H1 (cell line): ENCODE measurements around the gene PCDH9. TPM values are rescaled to one million over a fixed set of nuclear protein-coding genes. Genes with fewer than 3 reads are reported as not detected.

Experiments used
- CTCF ChIA-PET: fragments of 300-600 bp; sonication (Branson Sonifier 250); formaldehyde crosslinking; loops from one replicate; lab custom pipeline; 2021; ENCODE audit not compliant: partially characterized antibody; lab: Charles Lee
- POLR2A ChIA-PET: fragments of 300-600 bp; sonication (Branson Sonifier 250); formaldehyde crosslinking; loops from one replicate; lab custom pipeline; 2021; ENCODE audit warnings: inconsistent platforms; ENCODE audit not compliant: partially characterized antibody; lab: Charles Lee
- DNase-seq, 2 experiments: peaks; one replicate each; pipeline versions ENCODE4 v3.0.0 to v3.0.0-alpha.2; 2010 to 2022; ENCODE audit warnings: low spot score in 2 of 2, low read depth in 1 of 2, mixed read lengths in 1 of 2
- FAIRE-seq: peaks from 2 replicates; lab custom pipeline; 2011; peaks lifted over from hg19 to GRCh38; lab: Jason Lieb, UNC
- H2AFZ ChIP-seq: 2 replicates; pipeline ENCODE4 v1.8.1; 2012; ENCODE audit warnings: low read length, inconsistent platforms
- H2AK5ac ChIP-seq: 2 replicates; pipeline ENCODE4 v1.6.1; 2013; ENCODE audit warnings: low read depth, low read length
- H2BK120ac ChIP-seq: replicated peaks from 2 replicates; pipeline ENCODE3; 2013; ENCODE audit warnings: low read depth, low read length, inconsistent platforms
- H2BK12ac ChIP-seq: 2 replicates; pipeline ENCODE4 v1.6.1; 2013; ENCODE audit warnings: low read depth, low read length
- H2BK15ac ChIP-seq: 2 replicates; pipeline ENCODE4 v1.6.1; 2013; ENCODE audit warnings: low read length
- H2BK20ac ChIP-seq: 2 replicates; pipeline ENCODE4 v1.6.1; 2013; ENCODE audit warnings: low read length
- H2BK5ac ChIP-seq: 2 replicates; pipeline ENCODE4 v1.6.1; 2013; ENCODE audit warnings: low read depth, low read length
- H3K14ac ChIP-seq: 2 replicates; pipeline ENCODE4 v1.6.1; 2013; ENCODE audit warnings: inconsistent platforms; ENCODE audit not compliant: insufficient read length
- H3K18ac ChIP-seq: 2 replicates; pipeline ENCODE4 v1.6.1; 2013; ENCODE audit warnings: low read length; ENCODE audit errors: extremely low read depth
- H3K23ac ChIP-seq: 2 replicates; pipeline ENCODE4 v1.6.1; 2013; ENCODE audit warnings: inconsistent platforms; ENCODE audit not compliant: insufficient read length
- H3K23me2 ChIP-seq: 2 replicates; pipeline ENCODE4 v1.6.1; 2013; ENCODE audit warnings: low read depth, low read length
- H3K27ac ChIP-seq: 2 replicates; pipeline ENCODE4 v1.6.1; 2011; ENCODE audit warnings: low read depth, low read length, inconsistent platforms
- H3K27me3 ChIP-seq, 4 experiments: replicated peaks in 1 of 4; 1 replicate in 1 of 4; 2 replicates in 3 of 4; pipeline versions ENCODE4 v1.6.1 to v1.8.1; 2011 to 2013; ENCODE audit warnings: low read length in 3 of 4, mild to moderate bottlenecking in 3 of 4, inconsistent platforms in 2 of 4, mixed read lengths in 2 of 4, moderate library complexity in 1 of 4; ENCODE audit not compliant: control insufficient read depth in 3 of 4, insufficient read depth in 3 of 4; ENCODE audit errors: extremely low read depth in 1 of 4
- H3K36me3 ChIP-seq, 4 experiments: 2 replicates each; pipeline versions ENCODE4 v1.6.1 to v1.8.1; 2011 to 2013; ENCODE audit warnings: mild to moderate bottlenecking in 4 of 4, low read length in 3 of 4, moderate library complexity in 2 of 4, control low read depth in 1 of 4, inconsistent platforms in 1 of 4; ENCODE audit not compliant: insufficient read depth in 4 of 4, control insufficient read depth in 2 of 4
- H3K4ac ChIP-seq: replicated peaks from 2 replicates; pipeline ENCODE3; 2013; ENCODE audit warnings: low read length, low read depth, mixed read lengths, inconsistent platforms; ENCODE audit not compliant: insufficient read length
- H3K4me1 ChIP-seq, 4 experiments: replicated peaks in 1 of 4; 1 replicate in 1 of 4; 2 replicates in 3 of 4; pipeline versions ENCODE4 v1.6.1 to v1.8.1; 2011 to 2013; ENCODE audit warnings: low read length in 3 of 4, inconsistent platforms in 2 of 4, mixed read lengths in 1 of 4; ENCODE audit not compliant: insufficient read depth in 4 of 4, control insufficient read depth in 3 of 4
- H3K4me2 ChIP-seq, 2 experiments: 2 replicates each; pipeline versions ENCODE4 v1.6.1 to v1.8.1; 2011 to 2013; ENCODE audit warnings: low read depth in 2 of 2, low read length in 2 of 2, control low read depth in 1 of 2, inconsistent platforms in 1 of 2, mild to moderate bottlenecking in 1 of 2; ENCODE audit not compliant: insufficient read depth in 1 of 2
- H3K4me3 ChIP-seq, 4 experiments: fragments of 200-600, 300-600 bp in 1 of 4; sonication (generic), shearing (Covaris generic), sonication (Bioruptor Twin) in 1 of 4; 2 replicates each; pipeline versions ENCODE4 v1.5.1 to v1.8.1; 2011 to 2016; ENCODE audit warnings: low read length in 4 of 4, low read depth in 3 of 4, control low read depth in 2 of 4, inconsistent platforms in 2 of 4, mild to moderate bottlenecking in 2 of 4, mixed read lengths in 1 of 4, moderate library complexity in 1 of 4; ENCODE audit not compliant: insufficient read depth in 2 of 4; ENCODE audit errors: extremely low read depth in 1 of 4
- H3K56ac ChIP-seq: replicated peaks from 2 replicates; pipeline ENCODE3; 2013; ENCODE audit warnings: low read depth, mild to moderate bottlenecking, mixed read lengths, low read length, inconsistent platforms; ENCODE audit not compliant: insufficient read length
- H3K79me1 ChIP-seq: 2 replicates; pipeline ENCODE4 v1.6.1; 2013; ENCODE audit warnings: low read depth, low read length, control low read depth
- H3K79me2 ChIP-seq, 2 experiments: 2 replicates each; pipeline versions ENCODE4 v1.6.1 to v1.8.1; 2012 to 2013; ENCODE audit warnings: low read length in 2 of 2, mild to moderate bottlenecking in 2 of 2, inconsistent platforms in 1 of 2; ENCODE audit not compliant: insufficient read depth in 2 of 2, control insufficient read depth in 1 of 2
- H3K9ac ChIP-seq, 4 experiments: replicated peaks in 1 of 4; 1 replicate in 1 of 4; 2 replicates in 3 of 4; pipeline versions ENCODE4 v1.6.1 to v1.8.1; 2011 to 2013; ENCODE audit warnings: low read depth in 3 of 4, low read length in 3 of 4, control low read depth in 2 of 4, mild to moderate bottlenecking in 2 of 4, moderate library complexity in 2 of 4, inconsistent platforms in 1 of 4; ENCODE audit errors: extremely low read depth in 1 of 4
- H3K9me3 ChIP-seq, 2 experiments: 2 replicates each; pipeline versions ENCODE4 v1.6.1 to v1.8.1; 2012 to 2013; ENCODE audit warnings: mild to moderate bottlenecking in 2 of 2, moderate library complexity in 2 of 2, control low read depth in 1 of 2, inconsistent platforms in 1 of 2, low read depth in 1 of 2, low read length in 1 of 2, mixed read lengths in 1 of 2; ENCODE audit not compliant: insufficient read depth in 2 of 2
- H4K20me1 ChIP-seq, 2 experiments: replicated peaks in 1 of 2; 2 replicates each; pipeline versions ENCODE3 to v1.8.1; 2011 to 2013; ENCODE audit warnings: inconsistent platforms in 2 of 2, low read length in 2 of 2, mild to moderate bottlenecking in 1 of 2; ENCODE audit not compliant: insufficient read depth in 2 of 2, control insufficient read depth in 1 of 2
- H4K5ac ChIP-seq: 2 replicates; pipeline ENCODE4 v1.6.1; 2013; ENCODE audit warnings: low read length, low read depth, mixed read lengths, inconsistent platforms; ENCODE audit not compliant: insufficient read length
- H4K8ac ChIP-seq: 2 replicates; pipeline ENCODE4 v1.8.0; 2013; ENCODE audit warnings: mild to moderate bottlenecking, moderate library complexity, low read length, inconsistent platforms; ENCODE audit not compliant: insufficient read depth; ENCODE audit errors: extremely low read depth
- H4K91ac ChIP-seq: replicated peaks from 2 replicates; pipeline ENCODE3; 2013; ENCODE audit warnings: low read length, mixed read lengths, inconsistent platforms; ENCODE audit not compliant: insufficient read length
- BRCA1 ChIP-seq: IDR thresholded peaks from 2 replicates; pipeline ENCODE4 v1.6.1; 2012; ENCODE audit warnings: low read depth, low read length, improper control_type of control experiment
- GTF2F1 ChIP-seq: IDR thresholded peaks from 2 replicates; pipeline ENCODE4 v1.6.1; 2012; ENCODE audit warnings: low read depth, low read length, improper control_type of control experiment, borderline replicate concordance
- HDAC2 ChIP-seq, 2 experiments: fragments of 300-600 bp in 1 of 2; sonication (generic) in 1 of 2; IDR thresholded peaks; 2 replicates each; pipeline ENCODE4 v1.6.1; 2011 to 2012; ENCODE audit warnings: low read depth in 2 of 2, low read length in 2 of 2, mild to moderate bottlenecking in 2 of 2, moderate library complexity in 2 of 2, borderline replicate concordance in 1 of 2, inconsistent platforms in 1 of 2
- JUN ChIP-seq: IDR thresholded peaks from 2 replicates; pipeline ENCODE4 v1.6.1; 2011; ENCODE audit warnings: low read depth, mild to moderate bottlenecking, improper control_type of control experiment, low read length
- NRF1 ChIP-seq: IDR thresholded peaks from 2 replicates; pipeline ENCODE4 v1.6.1; 2011; ENCODE audit warnings: mild to moderate bottlenecking, low read depth, low read length, improper control_type of control experiment
- POLR2A ChIP-seq, 2 experiments: IDR thresholded peaks; 1 replicate in 1 of 2; 2 replicates in 1 of 2; pipeline ENCODE4 v1.6.1; 2011; ENCODE audit warnings: low read depth in 2 of 2, low read length in 2 of 2, mild to moderate bottlenecking in 2 of 2; ENCODE audit errors: control extremely low read depth in 1 of 2
- SIRT6 ChIP-seq: IDR thresholded peaks from one replicate; pipeline ENCODE4 v1.7.1; 2012; ENCODE audit warnings: low read length, inconsistent platforms
- SIX5 ChIP-seq: IDR thresholded peaks from 2 replicates; pipeline ENCODE4 v1.6.1; 2011; ENCODE audit warnings: mild to moderate bottlenecking, low read depth, low read length
- SP2 ChIP-seq: IDR thresholded peaks from 2 replicates; pipeline ENCODE4 v1.6.1; 2012; ENCODE audit warnings: mild to moderate bottlenecking, low read length, inconsistent platforms
- SRF ChIP-seq: IDR thresholded peaks from 2 replicates; pipeline ENCODE4 v1.6.1; 2011; ENCODE audit warnings: mild to moderate bottlenecking, low read depth, low read length, moderate library complexity
- polyA plus RNA-seq, 7 experiments: library from polyadenylated mRNA; depleted of rRNA in 3 of 7; stranded (reverse) in 5 of 7; unstranded in 2 of 7; fragments of >200 nt in 5 of 7; fragments of 200-250 nt in 2 of 7; gene quantifications; 1 replicate in 5 of 7; 2 replicates in 1 of 7; 4 replicates in 1 of 7; pipeline versions ENCODE4 v1.2.1 to v1.2.3, GENCODE V29; 2011 to 2013; ENCODE audit warnings: missing spikeins in 2 of 7, mixed read lengths in 2 of 7
- total RNA-seq: library from RNA; stranded (reverse); fragmentation: NEBNext Ultra II Directional; extraction: Animal tissue kit (Norgen Biotek cat#: 25700); gene quantifications from 2 replicates; pipeline ENCODE4 v1.2.1, GENCODE V29; 2021

PCDH9 gene
- total and polyA plus RNA-seq, 2 of the 8 experiments (the other 6 are each of a cell fraction or from before 2014, with no cell fraction given), result 0.12 to 0.60 TPM

- Histone ChIP-seq H3K27ac (no peak overlapping the region), H3K23me2 (no peaks in the 10 kb centered on the region), H3K79me1 (no peaks in the 10 kb centered on the region), H4K5ac (no peak overlapping the region), H3K36me3 (no peaks in the 10 kb centered on the region), H4K8ac (no peak overlapping the region), H3K9ac (no peak overlapping the region), H3K4me1 (no peaks in the 10 kb centered on the region), H2BK20ac (no peak overlapping the region), H2BK15ac (no peak overlapping the region), H3K79me2 (no peaks in the 10 kb centered on the region), H4K20me1 (no peaks in the 10 kb centered on the region), H2BK5ac (no peak overlapping the region), H3K4me3 (no peak overlapping the region), H3K23ac (no peak overlapping the region), H2AK5ac (no peak overlapping the region), H3K27me3 (no peaks in the 10 kb centered on the region), H3K4ac (no peak overlapping the region), H3K4me2 (no peak overlapping the region), H3K14ac (no peak overlapping the region), H3K9me3 (no peaks in the 10 kb centered on the region), H2BK12ac (no peak overlapping the region), H2BK120ac (no peak overlapping the region), H3K56ac (no peak overlapping the region), H3K18ac (no peak overlapping the region), H2AFZ (no peak overlapping the region), H4K91ac (no peak overlapping the region)
- FAIRE-seq, result no peak
- TF ChIP-seq POLR2A (IDR thresholded peaks at IDR 0.05; ENCODE audit: control extremely low read depth in 1 of 2, low read depth in 2 of 2, low read length in 2 of 2) (no peak), HDAC2 (IDR thresholded peaks at IDR 0.05; ENCODE audit: borderline replicate concordance in 1 of 2, low read depth in 2 of 2, low read length in 2 of 2) (no peak), SRF (no peak), SIX5 (no peak), NRF1 (no peak), BRCA1 (no peak), GTF2F1 (no peak), JUN (no peak), SP2 (no peak), SIRT6 (no peak)
- no peak for DNase-seq
- POLR2A ChIA-PET, result no interaction called here
- CTCF ChIA-PET, result interaction anchor here (1.0 to 1.4 kb wide), 3 partner anchors 10 to 20 kb away, joined by 4 to 5 read pairs (median 5); no protein-coding TSS in a partner anchor
Observed at GRCh38 chr13:66716538-66716937, 513.6 kb downstream of the PCDH9 start.
